Activated CD4-positive, alpha-beta T cell treated with anti-CD3 and anti-CD28 coated beads, Interleukin-10, Interleukin-2, amounts not matched to agents 100 ng/mL and 50 ng/mL, durations not matched to agents 16 hours and 8 hours (primary cell): ENCODE measurements around the gene NEUROG2.
"Not testable (repeated sequence)": the region's sequence is repeated elsewhere in the genome, so short reads cannot be mapped to it uniquely, and the experiment has no call there.

Experiments used
- DNase-seq: peaks from one replicate; pipeline ENCODE4 v3.0.0-alpha.2; 2020

Gene NEUROG2

DNA sequence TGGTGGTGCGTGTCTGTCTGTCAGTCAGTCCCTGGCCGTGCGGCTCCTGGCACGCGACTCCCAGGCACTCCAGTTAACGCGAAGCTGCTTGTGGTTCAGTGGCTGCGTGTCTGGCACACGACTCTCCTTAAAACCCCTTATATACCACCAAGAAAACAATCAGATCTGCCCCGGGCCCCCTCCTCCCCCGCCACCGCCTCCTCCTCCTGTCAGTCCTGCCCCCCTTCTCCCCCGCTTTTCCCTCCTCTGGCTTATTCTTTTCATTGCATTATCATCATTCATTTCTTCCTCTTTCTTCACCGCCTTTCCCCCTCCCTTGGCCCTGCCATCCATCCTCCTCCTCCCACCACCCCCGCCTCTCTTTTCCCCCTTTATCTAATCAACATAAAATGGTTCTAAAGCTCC, at the start of gene NEUROG2:
TSS of gene NEUROG2 (minus strand) at position 115 of the 405 bp plus-strand sequence. CDS start 705 bp downstream, outside the sequence.
- no peak for DNase-seq

GRCh38 chr4:112564706-112565270, 48.8 kb upstream of the NEUROG2 start:
- no peak for DNase-seq

- DNase-seq: no peak
Measured at GRCh38 chr4:112563431-112564200, 47.6 kb upstream of the NEUROG2 start.

DNA sequence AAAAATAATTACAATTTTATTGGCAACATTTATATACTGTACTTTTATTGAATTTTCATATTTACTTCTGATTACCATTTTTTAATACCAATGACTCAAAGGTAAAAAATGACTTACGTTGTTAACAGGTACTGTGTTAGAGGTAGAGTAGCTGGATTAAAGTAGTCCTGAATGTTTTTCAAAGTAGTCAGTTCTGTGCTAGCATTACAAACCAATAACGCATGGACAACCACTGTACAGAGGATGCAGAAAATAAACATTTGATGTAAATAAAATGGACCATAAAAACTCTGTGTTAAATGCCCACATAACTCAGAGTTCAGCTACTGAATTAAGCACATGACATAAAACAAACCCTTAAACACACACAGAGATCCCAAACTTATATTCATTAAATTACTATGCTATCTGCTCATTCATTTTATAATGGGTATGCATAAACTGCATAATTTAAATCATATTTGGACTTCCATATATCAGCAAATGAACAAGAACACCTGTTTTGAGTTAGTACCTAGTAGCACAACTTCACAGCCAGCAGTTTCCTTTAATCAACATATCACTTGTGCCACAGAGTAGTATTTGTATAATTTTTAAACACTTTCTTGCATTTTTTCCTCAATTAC, 46.4 kb upstream of the NEUROG2 start:
- DNase-seq: no peak

DNA sequence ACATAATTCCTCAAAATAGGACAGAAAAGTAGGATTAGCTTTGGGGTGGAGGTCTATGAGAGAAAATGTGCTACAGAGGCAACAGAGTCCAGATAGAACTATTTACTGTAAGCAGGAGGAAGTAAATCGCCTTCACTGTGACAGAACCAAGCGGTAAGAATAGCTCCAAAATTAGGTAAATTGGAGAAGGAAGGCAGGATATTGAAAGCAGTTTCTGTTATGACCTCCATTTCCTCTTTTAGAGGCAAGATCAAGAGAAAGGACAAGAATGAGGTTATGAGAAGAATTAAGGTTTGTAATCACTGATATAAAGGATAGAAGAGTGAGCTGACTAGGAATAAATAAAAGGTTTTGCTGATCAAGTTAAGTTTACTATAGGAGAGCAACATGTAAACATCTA, 44.1 kb upstream of the NEUROG2 start:
- no peak for DNase-seq

- no peak for DNase-seq
Measured at GRCh38 chr4:112559053-112559452, 43.1 kb upstream of the NEUROG2 start.

DNA sequence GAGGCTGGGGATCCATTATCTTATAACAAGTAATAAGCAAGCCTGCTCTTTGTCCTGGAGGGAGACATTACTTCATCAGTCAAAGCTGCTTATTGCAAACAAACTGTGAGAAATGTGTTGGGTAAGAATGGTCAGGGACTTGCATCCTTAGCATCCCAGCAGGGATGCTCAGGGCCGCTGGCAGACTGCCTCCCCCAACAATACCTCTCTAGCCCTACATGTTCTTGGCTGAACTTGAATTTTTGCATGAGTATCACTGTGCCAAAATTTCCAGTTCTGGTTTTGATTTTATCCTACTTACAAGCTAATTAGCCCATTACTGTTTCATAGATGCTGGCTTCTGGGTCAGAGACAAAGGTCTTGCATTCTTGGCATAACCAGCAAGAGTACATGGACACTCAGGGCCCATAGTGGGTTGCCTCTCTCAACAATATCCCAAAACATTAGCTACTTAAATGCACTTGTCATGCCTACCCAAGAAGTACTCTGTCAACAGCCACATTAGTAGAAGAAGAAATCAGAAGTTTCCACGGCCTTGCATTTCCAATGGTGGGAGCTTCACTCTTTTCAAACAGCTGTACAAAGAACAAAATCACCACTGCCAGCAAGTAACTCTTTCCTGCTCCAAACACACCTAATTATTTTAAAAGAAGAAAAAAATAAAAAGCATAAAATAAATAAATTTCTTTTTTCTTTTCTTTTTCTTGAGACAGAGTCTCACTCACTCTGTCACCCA, 41.9 kb upstream of the NEUROG2 start:
- DNase-seq: no peak

DNA sequence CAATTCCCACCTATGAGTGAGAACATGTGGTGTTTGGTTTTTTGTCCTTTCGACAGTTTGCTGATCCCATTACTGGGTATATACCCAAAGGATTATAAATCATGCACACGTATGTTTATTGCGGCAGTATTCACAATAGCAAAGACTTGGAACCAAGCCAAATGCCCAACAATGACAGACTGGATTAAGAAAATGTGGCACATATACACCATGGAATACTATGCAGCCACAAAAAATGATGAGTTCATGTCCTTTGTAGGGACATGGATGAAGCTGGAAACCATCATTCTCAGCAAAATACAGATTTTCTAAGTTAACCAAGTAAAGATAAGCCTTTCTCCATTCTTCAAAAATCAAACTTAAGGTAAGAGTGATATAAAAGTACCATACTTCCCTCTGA, 38.3 kb upstream of the NEUROG2 start:
- DNase-seq: not testable (repeated sequence)

DNA sequence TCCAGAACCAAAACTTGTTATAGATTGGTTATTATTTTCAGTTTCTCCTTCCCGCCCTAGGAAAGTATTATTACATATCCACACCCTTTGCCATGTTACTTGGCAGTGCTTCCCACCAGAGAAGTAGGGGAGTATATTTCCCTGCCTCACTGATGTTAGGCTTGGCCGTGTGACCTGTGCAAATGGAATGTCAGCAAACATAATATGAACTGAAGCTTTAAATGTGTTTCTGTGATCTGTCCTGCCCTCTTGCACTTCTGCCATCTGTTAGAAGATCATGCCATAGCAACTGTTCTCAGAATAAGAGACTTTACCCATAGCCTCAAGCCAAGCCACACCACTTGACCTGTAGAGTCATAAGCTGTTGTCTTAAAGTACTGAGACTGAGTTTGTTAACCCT, 36.7 kb upstream of the NEUROG2 start:
- DNase-seq: no peak

DNA sequence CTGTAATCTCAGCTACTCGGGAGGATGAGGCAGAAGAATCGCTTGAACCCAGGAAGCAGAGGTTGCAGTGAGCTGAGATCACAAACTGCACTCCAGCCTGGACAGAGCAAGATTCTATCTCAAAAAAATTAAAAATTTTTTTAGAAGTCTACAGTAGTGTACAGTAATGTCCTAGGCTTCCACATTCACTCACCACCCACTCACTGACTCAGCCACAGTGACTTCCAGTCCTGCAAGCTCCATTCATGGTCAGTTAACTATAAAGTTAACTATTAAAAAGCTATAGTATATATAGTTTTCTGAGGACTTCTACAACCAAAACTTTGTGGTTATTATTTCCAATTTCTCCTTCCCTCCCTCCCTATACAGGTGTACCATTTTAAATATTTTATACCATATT, 34.7 kb upstream of the NEUROG2 start:
- DNase-seq: no peak

DNA sequence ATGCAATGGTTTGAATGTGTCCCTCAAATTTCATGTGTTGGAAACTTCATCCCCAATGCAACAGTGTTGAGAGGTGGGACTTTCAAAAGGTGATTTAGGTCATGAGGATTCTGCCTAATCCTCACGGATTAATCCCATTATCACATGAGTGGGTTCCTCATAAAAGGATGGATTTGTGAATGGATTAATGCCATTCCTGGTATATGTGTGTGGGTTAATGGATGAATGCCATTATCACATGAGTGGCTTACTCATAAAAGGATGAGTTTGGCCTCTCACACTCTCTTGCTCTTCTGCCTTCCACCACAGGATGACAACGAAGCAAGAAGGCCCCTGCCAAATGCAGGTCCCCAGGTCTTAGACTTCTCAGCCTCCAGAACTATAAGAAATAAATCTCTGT, 30.5 kb upstream of the NEUROG2 start:
- no peak for DNase-seq

DNA sequence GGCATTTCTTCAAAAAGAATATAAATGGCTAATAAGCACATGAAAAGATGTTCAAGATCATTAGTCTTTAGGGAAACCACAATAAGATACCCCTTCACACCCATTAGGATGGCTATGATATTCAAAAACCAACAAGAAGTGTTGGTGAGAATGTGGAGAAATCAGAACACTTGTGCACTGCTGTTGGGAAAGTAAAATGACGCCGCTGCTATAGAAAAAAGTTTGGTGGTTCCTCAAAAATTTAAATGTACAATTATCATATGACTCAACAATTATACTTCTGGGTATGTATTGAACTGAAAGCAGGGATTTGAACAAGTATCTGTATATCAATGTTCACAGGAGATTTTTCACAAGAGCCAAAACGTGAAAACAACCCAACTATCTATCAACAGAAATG, 29.4 kb upstream of the NEUROG2 start:
- DNase-seq: no peak

GRCh38 chr4:112540695-112541094, 24.7 kb upstream of the NEUROG2 start:
- no peak for DNase-seq

GRCh38 chr4:112536123-112536522, 20.1 kb upstream of the NEUROG2 start:
- DNase-seq: no peak

DNA sequence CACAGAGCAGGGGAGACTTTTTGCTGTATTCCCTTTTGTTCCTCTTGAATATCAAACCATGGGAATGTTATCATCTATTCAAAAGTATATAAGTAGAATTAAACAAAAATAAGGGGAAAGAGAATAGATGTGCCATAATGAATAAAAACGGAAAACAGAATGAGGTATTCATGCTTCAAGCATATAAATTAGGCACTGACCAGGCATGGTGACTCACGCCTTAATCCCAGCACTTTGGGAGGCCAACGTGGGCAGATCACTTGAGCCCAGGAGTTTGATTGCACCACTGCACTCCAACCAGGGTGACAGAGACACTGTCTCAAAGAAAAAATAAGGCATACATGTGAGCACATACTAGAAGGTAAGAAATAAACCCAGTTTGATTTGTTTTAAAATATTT, 16.3 kb upstream of the NEUROG2 start:
- DNase-seq: no peak

DNA sequence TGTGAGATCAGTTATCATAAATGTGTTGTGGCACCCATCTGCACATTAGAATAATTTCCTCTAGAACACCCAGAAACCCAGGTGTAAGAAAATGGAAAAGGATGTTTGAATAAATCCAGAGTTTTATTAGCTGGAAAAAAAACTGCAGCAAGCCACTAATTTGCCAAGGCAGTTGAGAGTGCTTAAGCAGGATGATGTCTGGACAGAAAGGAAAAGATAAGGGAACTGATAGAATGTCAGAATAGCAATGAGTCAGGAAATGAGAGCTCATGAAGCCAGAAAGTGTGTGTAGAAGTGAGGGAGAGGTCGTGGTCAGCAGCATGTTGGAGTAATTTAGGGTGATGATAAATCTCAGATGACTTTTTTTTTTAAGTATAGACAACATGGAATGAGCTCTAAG, 15.2 kb upstream of the NEUROG2 start:
- DNase-seq: no peak

DNA sequence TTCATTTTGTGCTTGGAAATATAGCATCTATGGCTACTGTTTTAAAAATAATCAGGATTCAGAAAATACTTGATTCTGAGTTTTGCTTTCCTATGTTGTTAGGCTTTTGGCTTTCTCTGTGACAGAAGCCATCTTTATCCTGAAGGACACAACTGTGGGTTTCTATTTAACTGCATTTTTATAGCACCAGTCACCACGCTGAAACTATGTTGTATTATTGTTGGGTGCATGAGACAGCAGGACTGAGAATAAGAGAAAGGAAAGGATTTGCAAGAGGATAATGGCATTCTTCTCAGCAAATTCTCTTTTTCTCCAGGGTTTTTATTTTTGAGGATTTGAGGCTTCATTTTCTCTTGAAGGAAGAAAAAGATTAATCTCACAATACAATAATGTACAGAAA, 10.1 kb upstream of the NEUROG2 start:
- DNase-seq: no peak

DNA sequence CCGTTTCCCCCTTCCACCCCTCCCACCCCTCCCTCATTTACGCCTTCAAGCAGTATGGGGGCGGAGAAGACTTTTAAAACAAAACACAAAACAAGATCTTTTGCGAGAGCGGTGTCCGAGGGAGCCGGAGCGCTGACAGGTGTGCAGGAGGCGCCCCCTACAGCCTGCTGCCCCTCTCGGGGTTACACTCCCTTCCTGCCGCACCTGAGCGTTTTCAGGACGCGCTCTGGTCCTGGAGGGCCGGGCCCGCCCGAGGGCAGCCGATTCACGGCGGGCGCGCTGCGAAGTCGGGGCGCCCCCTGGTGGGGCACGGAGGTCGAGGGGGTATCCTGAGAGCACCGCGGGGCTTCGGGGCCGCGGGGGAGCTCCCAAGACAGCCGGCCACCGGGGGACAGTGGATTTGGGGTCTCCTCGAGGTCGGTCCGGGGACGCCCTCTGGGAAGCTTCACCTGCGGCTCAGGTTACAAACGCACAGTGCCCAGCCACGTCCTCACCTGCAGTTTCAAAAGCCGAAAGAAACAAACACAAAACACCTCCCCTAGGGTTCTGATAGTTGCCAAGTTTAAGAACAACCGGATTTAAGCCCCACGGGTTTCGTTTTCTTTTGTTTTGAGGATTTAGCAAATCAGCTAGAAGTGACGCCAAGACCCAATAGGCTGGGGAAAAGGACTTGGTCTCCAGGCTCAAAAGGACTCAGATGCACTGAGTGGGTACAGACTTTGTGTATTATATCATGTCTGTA, 8.0 kb upstream of the NEUROG2 start:
- DNase-seq: peak; percentile 85

DNA sequence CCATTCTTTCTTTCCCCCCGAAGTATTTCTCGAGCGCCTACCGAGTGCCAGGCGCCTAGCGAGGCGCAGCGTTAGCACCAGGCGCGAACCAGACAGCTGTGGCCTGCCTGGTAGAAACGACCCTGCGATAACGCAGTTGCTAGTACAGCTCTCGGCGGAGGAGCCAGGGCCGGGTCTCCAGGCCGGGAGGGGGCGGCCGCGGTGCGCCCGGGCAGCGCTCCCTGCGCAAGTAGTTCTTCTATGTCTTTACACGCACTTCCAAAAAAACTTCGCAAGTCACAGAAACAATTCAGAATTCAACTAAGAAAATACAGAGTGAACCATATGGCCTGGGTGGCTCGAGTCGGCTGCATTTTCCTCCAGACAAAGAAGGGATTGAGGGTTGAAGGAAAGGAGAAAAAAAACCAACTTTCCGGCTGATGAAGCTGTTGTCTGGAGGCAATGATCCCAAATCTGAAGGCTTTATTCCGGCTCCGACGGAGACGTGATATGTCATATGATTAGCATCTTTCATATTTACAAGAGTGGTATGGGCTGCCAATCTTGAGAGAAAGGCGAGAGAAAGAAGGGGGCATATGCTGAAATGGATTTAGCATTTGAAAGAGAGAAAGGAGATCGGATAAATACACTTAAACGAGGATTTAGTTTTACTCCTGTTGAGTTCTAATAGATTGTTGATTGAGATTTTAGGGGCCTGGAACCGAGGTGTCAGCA, 7.2 kb upstream of the NEUROG2 start:
- DNase-seq: peak; percentile 60

DNA sequence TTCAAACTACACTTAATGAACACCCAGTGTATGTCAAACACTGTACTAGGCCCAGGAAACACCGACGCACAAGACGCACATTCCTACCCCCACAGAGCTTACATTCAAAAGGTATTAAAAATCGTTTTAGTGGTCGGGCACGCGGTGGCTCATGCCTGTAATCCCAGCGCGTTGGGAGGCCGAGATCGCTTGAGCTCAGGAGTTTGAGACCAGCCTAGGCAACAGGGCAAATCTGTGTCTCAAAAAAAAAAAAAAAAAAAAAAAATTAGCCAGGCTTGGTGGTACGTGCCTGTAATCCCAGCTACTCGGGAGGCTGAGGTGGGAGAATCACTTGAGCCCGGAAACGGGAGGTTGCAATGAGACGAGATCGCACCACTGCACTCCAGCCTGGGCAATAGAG, 6.5 kb upstream of the NEUROG2 start:
- DNase-seq: not testable (repeated sequence)

DNA sequence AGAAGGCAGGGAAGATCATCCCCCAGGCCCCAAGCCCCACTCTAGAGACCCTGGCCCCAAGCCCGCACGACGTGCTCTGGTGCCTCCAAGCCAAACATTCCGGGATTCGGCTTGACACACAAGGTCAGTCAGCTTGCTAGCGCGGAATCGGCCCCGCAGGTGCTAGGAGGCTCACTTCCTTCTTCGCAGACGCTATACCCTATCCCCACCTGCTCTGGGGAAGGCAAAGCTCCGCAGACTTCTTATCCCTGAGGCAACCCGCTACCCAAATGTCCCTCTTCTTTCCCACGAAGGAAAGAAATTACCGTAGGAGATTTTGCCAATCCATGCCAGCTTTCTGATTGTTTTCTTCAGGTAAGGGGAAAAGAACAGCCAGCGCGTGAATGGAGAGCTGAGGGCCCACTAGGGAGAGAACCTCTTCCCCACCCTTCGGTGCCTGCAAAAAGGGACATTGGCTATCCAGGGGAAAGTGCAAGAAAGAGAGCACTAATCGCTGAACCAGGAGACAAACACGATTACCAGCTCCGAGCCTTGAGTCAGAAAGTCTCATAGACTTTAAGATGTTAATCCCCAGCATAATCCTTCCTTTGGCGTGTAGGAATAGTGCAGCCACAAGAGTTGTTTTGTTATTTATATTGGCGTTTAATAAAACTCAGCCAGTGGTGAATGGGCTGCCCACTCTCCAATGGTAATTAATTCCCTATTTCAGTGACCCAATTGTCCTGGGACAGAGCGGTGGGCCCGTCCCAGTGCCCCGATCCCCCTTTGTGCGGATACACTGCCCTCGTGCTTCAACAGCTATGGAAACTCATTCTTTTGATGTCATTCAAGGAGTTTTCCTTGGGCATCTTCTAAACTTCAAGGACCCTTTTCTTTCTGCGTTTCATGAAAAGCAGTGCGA, 5.4 kb upstream of the NEUROG2 start:
- DNase-seq: no peak
